Fibroblast of villous mesenchyme (primary cell): ENCODE data around the gene ENOX2. TPM values are rescaled to one million over a fixed set of nuclear protein-coding genes. Genes with fewer than 3 reads are reported as not detected.
"Not testable (repeated sequence)": the region's sequence is repeated elsewhere in the genome, so short reads cannot be mapped to it uniquely, and the experiment has no call there.

Experiments
- DNase-seq: peaks from one replicate; pipeline ENCODE4 v3.0.0-alpha.2; 2010; ENCODE audit warnings: low read depth
- H3K4me3 ChIP-seq: 2 replicates; pipeline ENCODE4 v1.5.1; 2011; ENCODE audit warnings: low read depth, mild to moderate bottlenecking, low read length
- CTCF ChIP-seq: IDR thresholded peaks from 2 replicates; pipeline ENCODE4 v1.5.1; 2012; ENCODE audit warnings: low read depth, mild to moderate bottlenecking, low read length; ENCODE audit not compliant: insufficient read depth
- total RNA-seq: library from RNA; depleted of rRNA; stranded (reverse); fragments of >200 nt; gene quantifications from 2 replicates; pipeline ENCODE4 v1.2.3, GENCODE V29; 2012

ENOX2 gene
- total RNA-seq, 1 donor: 9.5 TPM

GRCh38 chrX:130828641-130829040 is 74.4 kb downstream of the ENOX2 start:
- DNase-seq: no peak
- H3K4me3 ChIP-seq: no peak overlapping the region
- no peak for TF ChIP-seq CTCF

GRCh38 chrX:130827648-130828047 is 75.4 kb downstream of the ENOX2 start:
- H3K4me3 ChIP-seq: no peak overlapping the region
- no peak for TF ChIP-seq CTCF
- no peak for DNase-seq

- H3K4me3 ChIP-seq: no peak overlapping the region
- no peak for TF ChIP-seq CTCF
- no peak for DNase-seq
These were observed 76.8 kb downstream of the ENOX2 start for GRCh38 chrX:130826249-130826648.

GRCh38 chrX:130825525-130825924 is 77.5 kb downstream of the ENOX2 start:
- no peak for DNase-seq
- no peak for TF ChIP-seq CTCF
- no peak overlapping the region for H3K4me3 ChIP-seq

GRCh38 chrX:130819367-130819766 is 83.6 kb downstream of the ENOX2 start:
- not testable (repeated sequence) for H3K4me3 ChIP-seq, DNase-seq

GRCh38 chrX:130813932-130814331 is 89.1 kb downstream of the ENOX2 start:
- not testable (repeated sequence) for DNase-seq

GRCh38 chrX:130810561-130810960 is 92.4 kb downstream of the ENOX2 start:
- no peak for TF ChIP-seq CTCF
- no peak for DNase-seq
- H3K4me3 ChIP-seq: no peak overlapping the region

More at GRCh38 chrX:130813932-130814331, 89.1 kb downstream of the ENOX2 start:
- not testable (repeated sequence) for H3K4me3 ChIP-seq

GRCh38 chrX:130805903-130806302 is 97.1 kb downstream of the ENOX2 start:
- no peak for TF ChIP-seq CTCF
- H3K4me3 ChIP-seq: no peak overlapping the region
- DNase-seq: no peak
